IPS DF 4.7 (cell line): Measurements from ENCODE around the gene SF3B3.
"Not testable (repeated sequence)": the region's sequence is repeated elsewhere in the genome, so short reads cannot be mapped to it uniquely, and the experiment has no call there.

Source experiments
- DNase-seq: peaks from one replicate; pipeline ENCODE4 v3.0.0-alpha.2; 2013; ENCODE audit warnings: low spot score; ENCODE audit errors: extremely low read depth

Gene SF3B3

GRCh38 chr16:70511833-70512232, 11.8 kb upstream of the SF3B3 start:
- no peak for DNase-seq

GRCh38 chr16:70512456-70512855, 11.2 kb upstream of the SF3B3 start:
- DNase-seq, result no peak

- no peak for DNase-seq
Observed at GRCh38 chr16:70520612-70521297, 2.9 kb upstream of the SF3B3 start.

GRCh38 chr16:70522216-70523075, 1.2 kb upstream of the SF3B3 start:
- DNase-seq, result no peak

GRCh38 chr16:70523076-70523742, 407 bp upstream of the SF3B3 start, which contains the start of gene COG4:
Gene COG4 (minus strand): TSS chr16:70523554. CDS start chr16:70523543, 11 bp downstream.
- DNase-seq, result peak; percentile 30

GRCh38 chr16:70524399-70524825, 796 bp downstream of the SF3B3 start:
- DNase-seq, result not testable (repeated sequence)

- no peak for DNase-seq
Observed at GRCh38 chr16:70526403-70526802, 2.8 kb downstream of the SF3B3 start.

GRCh38 chr16:70527315-70527996, 3.8 kb downstream of the SF3B3 start:
- DNase-seq, result no peak

- DNase-seq, result no peak
Observed at GRCh38 chr16:70529051-70529777, 5.6 kb downstream of the SF3B3 start.

GRCh38 chr16:70529954-70530353, 6.3 kb downstream of the SF3B3 start:
- DNase-seq, result not testable (repeated sequence)

- DNase-seq, result no peak
Observed at GRCh38 chr16:70534971-70535370, 11.4 kb downstream of the SF3B3 start.

- DNase-seq, result no peak
Observed at GRCh38 chr16:70540994-70541393, 17.4 kb downstream of the SF3B3 start.

- no peak for DNase-seq
Observed at GRCh38 chr16:70544548-70544947, 20.9 kb downstream of the SF3B3 start.

GRCh38 chr16:70548936-70549335, 25.3 kb downstream of the SF3B3 start:
- no peak for DNase-seq

- no peak for DNase-seq
Observed at GRCh38 chr16:70550082-70550481, 26.5 kb downstream of the SF3B3 start.

- no peak for DNase-seq
Observed at GRCh38 chr16:70551788-70552187, 28.2 kb downstream of the SF3B3 start.

- DNase-seq, result no peak
Observed at GRCh38 chr16:70552675-70553074, 29.1 kb downstream of the SF3B3 start.

- DNase-seq, result no peak
Observed at GRCh38 chr16:70553645-70554044, 30.0 kb downstream of the SF3B3 start.

GRCh38 chr16:70556063-70556462, 32.4 kb downstream of the SF3B3 start:
- DNase-seq, result no peak

GRCh38 chr16:70561623-70562022, 38.0 kb downstream of the SF3B3 start:
- DNase-seq, result no peak

- DNase-seq, result no peak
Observed at GRCh38 chr16:70563636-70564035, 40.0 kb downstream of the SF3B3 start.
